ENCODE data around the gene PDX1. TPM values are rescaled to one million over a fixed set of nuclear protein-coding genes. Genes with fewer than 3 reads are reported as not detected.

PDX1 gene
- total and polyA plus RNA-seq, 9 donors: 0.32 to 1.1 TPM; not detected in 7

- Histone ChIP-seq H3K27ac (ENCODE audit: low read length) (no peak overlapping the region), H3K27me3 (ENCODE audit: control insufficient read depth, insufficient read depth, low read length) (peaks cover 99% of the 10 kb centered on the region), H3K9me3 (replicated peaks; ENCODE audit: control insufficient read depth, low read depth, low read length) (no peaks in the 10 kb centered on the region), H3K4me1 (ENCODE audit: control insufficient read depth, insufficient read depth, low read length) (no peaks in the 10 kb centered on the region), H3K4me3 (ENCODE audit: low read length) (no peak overlapping the region), H3K36me3 (ENCODE audit: control insufficient read depth, insufficient read depth, low read length) (no peaks in the 10 kb centered on the region)
- 13% methylated on average over 12 of the region's 13 CpGs for WGBS (ENCODE audit: insufficient coverage)
- DNase-seq: no peak
Measured at GRCh38 chr13:27971236-27971645, 51.4 kb downstream of the PDX1 start.

DNA sequence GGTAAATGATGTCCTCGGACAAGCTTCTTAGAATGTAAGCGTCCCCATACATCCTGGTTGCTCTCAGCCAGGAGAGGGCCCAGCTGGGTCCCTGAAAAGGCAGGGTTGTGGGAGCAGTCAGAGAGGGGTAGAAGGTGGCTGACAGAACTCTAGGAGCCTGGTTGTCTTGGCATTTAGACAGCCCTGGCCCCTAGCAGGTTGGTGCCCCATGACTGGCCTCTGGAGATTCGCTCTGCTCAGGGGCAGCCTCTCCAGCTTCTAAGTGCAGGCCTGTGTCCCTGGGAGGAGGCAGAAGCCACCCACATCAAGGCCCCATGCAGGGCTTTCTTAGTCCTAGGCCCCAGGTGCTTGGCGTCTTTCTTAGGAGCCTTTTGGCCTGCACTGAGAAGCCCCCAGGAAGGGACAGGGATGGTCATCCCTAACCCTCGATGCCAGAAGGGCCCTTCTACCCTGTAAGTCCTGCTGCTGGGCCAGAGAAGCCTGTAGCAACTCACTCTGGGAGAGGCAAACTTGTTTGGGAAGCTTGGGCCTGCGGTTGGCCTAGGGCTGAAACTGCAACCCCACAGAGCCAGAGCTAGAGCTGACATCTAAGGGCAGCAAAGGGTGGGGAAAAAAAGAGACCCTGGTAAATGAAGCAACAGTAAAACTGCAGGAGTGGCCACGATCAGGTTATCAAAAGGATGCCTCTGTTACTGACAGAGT is 52.1 kb downstream of the PDX1 start:
- 34% methylated on average over 6 of the region's 7 CpGs for WGBS (ENCODE audit: insufficient coverage)
- no peak for DNase-seq
- no peaks in the 10 kb centered on the region for H3K9me3 ChIP-seq (replicated peaks; ENCODE audit: control insufficient read depth, low read depth, low read length)
- peaks cover 99% of the 10 kb centered on the region for H3K27me3 ChIP-seq (ENCODE audit: control insufficient read depth, insufficient read depth, low read length)
- no peak overlapping the region for H3K4me3 ChIP-seq (ENCODE audit: low read length)
- no peak overlapping the region for H3K27ac ChIP-seq (ENCODE audit: low read length)
- H3K4me1 ChIP-seq (ENCODE audit: control insufficient read depth, insufficient read depth, low read length): no peaks in the 10 kb centered on the region
- H3K36me3 ChIP-seq (ENCODE audit: control insufficient read depth, insufficient read depth, low read length): no peaks in the 10 kb centered on the region

DNA sequence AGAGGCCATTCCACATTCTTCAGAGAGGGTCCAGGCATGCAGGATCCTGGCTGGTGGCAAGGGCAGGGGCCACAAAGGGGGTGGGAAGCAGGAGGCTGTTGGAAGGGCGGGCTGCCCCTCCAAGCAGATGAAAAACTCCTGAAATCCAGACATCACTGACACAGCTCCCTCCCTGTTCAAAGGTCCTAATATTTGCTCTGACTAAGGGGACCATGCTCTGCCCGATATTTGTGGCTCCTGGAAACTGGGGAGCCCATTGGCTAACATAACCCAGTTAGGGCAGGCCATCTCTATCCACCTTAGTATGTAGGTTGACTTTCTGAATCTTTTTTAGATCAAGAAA is 52.6 kb downstream of the PDX1 start:
- H3K27ac ChIP-seq (ENCODE audit: low read length): no peak overlapping the region
- DNase-seq: no peak
- H3K27me3 ChIP-seq (ENCODE audit: control insufficient read depth, insufficient read depth, low read length): peaks cover 99% of the 10 kb centered on the region
- no peaks in the 10 kb centered on the region for H3K4me1 ChIP-seq (ENCODE audit: control insufficient read depth, insufficient read depth, low read length)
- WGBS (ENCODE audit: insufficient coverage): no CpG with 5 or more reads among the region's 2 CpGs
- H3K9me3 ChIP-seq (replicated peaks; ENCODE audit: control insufficient read depth, low read depth, low read length): no peaks in the 10 kb centered on the region
- H3K4me3 ChIP-seq (ENCODE audit: low read length): no peak overlapping the region
- no peaks in the 10 kb centered on the region for H3K36me3 ChIP-seq (ENCODE audit: control insufficient read depth, insufficient read depth, low read length)

GRCh38 chr13:27973291-27973690 is 53.5 kb downstream of the PDX1 start:
- H3K36me3 ChIP-seq (ENCODE audit: control insufficient read depth, insufficient read depth, low read length): no peaks in the 10 kb centered on the region
- no peaks in the 10 kb centered on the region for H3K4me1 ChIP-seq (ENCODE audit: control insufficient read depth, insufficient read depth, low read length)
- 28% methylated on average over 3 of the region's 5 CpGs for WGBS (ENCODE audit: insufficient coverage)
- H3K27me3 ChIP-seq (ENCODE audit: control insufficient read depth, insufficient read depth, low read length): peaks cover 98% of the 10 kb centered on the region
- H3K27ac ChIP-seq (ENCODE audit: low read length): no peak overlapping the region
- no peak for DNase-seq
- no peak overlapping the region for H3K4me3 ChIP-seq (ENCODE audit: low read length)
- no peaks in the 10 kb centered on the region for H3K9me3 ChIP-seq (replicated peaks; ENCODE audit: control insufficient read depth, low read depth, low read length)

DNA sequence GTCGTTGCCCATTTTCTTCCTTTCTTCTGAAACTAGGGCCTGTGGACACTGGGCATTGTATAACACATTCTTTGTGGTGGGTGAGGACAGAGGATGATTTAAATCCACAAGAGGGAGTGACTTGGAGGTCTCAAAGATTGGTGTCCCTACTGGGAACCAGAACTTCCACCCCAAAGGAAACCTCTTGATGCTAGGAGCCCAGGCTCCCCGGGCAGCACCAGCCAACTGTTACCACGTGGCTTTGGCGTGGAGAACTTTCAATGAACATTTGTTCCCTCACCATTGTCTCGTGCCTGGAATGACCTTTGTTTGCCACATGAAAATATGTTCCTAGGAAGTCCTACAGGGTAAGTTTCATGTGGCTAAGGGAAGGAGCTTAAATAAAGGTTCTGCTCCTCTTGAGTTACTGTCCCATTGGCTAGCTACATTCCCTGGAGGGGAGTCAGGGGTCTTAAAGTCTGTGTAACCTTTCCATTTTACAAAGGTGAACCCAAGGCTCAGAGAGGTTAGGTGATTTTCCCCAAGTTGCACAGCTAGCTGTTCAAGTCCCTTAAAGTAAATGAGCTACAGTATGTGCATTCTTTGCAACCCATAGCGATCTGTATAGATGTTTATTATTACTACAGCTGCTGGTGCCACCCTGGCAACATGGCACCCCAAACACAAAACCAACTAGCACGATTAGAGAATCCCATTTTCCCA is 54.3 kb downstream of the PDX1 start:
- Histone ChIP-seq H3K27ac (ENCODE audit: low read length) (no peak overlapping the region), H3K4me1 (ENCODE audit: control insufficient read depth, insufficient read depth, low read length) (no peaks in the 10 kb centered on the region), H3K27me3 (ENCODE audit: control insufficient read depth, insufficient read depth, low read length) (peaks cover 98% of the 10 kb centered on the region), H3K4me3 (ENCODE audit: low read length) (no peak overlapping the region), H3K36me3 (ENCODE audit: control insufficient read depth, insufficient read depth, low read length) (no peaks in the 10 kb centered on the region), H3K9me3 (replicated peaks; ENCODE audit: control insufficient read depth, low read depth, low read length) (no peaks in the 10 kb centered on the region)
- no peak for DNase-seq
- WGBS (ENCODE audit: insufficient coverage): 33% methylated on average over 1 of the region's 7 CpGs

Other genes starting within 250 kb of the PDX1 start
- gene GSX1, start 127.5 kb upstream of the PDX1 start, total RNA-seq: not detected
- not detected for gene GSX1, start 127.5 kb upstream of the PDX1 start, polyA plus RNA-seq (ENCODE audit: insufficient read depth in 1 of 8, insufficient read length in 8 of 8, low replicate concordance in 1 of 8)
- gene CDX2, start 49.3 kb downstream of the PDX1 start, total RNA-seq: not detected
- gene CDX2, start 49.3 kb downstream of the PDX1 start, polyA plus RNA-seq (ENCODE audit: insufficient read depth in 1 of 8, insufficient read length in 8 of 8, low replicate concordance in 1 of 8): 1 to 10 TPM in 1 of 8 donors, under 1 TPM in 1, not detected in 6; 0.98 to 5.3 TPM
- not detected for gene URAD, start 68.7 kb downstream of the PDX1 start, total RNA-seq
- 1 to 10 TPM in 1 of 8 donors, under 1 TPM in 1, not detected in 6; 0.53 to 1.5 TPM for gene URAD, start 68.7 kb downstream of the PDX1 start, polyA plus RNA-seq (ENCODE audit: insufficient read depth in 1 of 8, insufficient read length in 8 of 8, low replicate concordance in 1 of 8)
- gene FLT3, start 180.6 kb downstream of the PDX1 start, total RNA-seq: 0.18 TPM
- gene FLT3, start 180.6 kb downstream of the PDX1 start, polyA plus RNA-seq (ENCODE audit: insufficient read depth in 1 of 8, insufficient read length in 8 of 8, low replicate concordance in 1 of 8): under 1 TPM; 0.08 to 0.32 (median 0.15) TPM
- 16.5 TPM for gene PAN3, start 218.5 kb downstream of the PDX1 start, total RNA-seq
- gene PAN3, start 218.5 kb downstream of the PDX1 start, polyA plus RNA-seq (ENCODE audit: insufficient read depth in 1 of 8, insufficient read length in 8 of 8, low replicate concordance in 1 of 8): 10 to 100 TPM; 17.3 to 24.0 (median 19.0) TPM